Activated CD8-positive, alpha-beta memory T cell treated with anti-CD3 and anti-CD28 coated beads for 24 hours (primary cell): ENCODE data around the gene ERGIC3.

Source experiments
- DNase-seq: peaks from one replicate; pipeline ENCODE4 v3.0.0-alpha.2; 2020

The ERGIC3 gene

GRCh38 chr20:35563834-35564233 lies 22.0 kb downstream of the ERGIC3 start:
- DNase-seq: no peak

DNA sequence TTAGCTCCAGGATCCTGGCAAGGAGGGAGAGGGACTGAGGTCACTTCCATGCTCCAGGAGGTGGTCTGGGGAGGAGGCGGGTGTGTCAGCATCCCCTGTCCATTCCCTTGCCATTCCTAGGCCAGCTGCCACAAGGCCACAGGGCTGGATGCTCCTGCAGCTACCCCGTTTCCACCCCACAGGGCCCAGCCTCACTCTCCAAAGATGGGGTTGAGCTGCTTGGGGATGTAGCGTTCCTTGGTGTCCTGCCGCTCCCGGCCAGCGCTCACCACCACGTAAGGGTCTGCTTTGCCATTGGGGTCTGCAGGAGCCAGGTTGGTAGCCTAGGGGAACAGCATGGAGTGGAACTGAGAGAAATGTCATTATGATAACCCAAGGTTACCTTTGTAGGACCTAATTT lies 23.0 kb downstream of the ERGIC3 start:
- DNase-seq: no peak

DNA sequence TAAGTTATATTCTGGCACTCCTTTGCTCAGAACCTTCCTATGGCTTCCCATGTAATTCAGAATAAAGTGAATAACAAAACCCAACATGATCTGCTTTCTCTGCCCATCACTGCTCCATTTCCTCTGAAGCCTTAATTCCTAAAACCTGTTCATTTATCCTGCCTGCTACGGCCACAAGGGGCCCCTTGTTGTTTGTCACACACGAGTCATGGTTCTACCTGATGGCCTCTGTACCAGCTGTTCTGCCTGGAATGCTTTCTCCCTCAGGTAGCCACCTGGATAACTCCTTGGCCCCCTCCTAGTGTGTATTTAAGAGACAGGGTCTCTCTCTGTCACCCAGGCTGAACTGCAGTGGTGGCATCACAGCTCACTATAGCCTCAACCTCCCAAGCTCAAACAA lies 26.8 kb downstream of the ERGIC3 start:
- DNase-seq: no peak

- no peak for DNase-seq
Observed at GRCh38 chr20:35571555-35571954, 29.7 kb downstream of the ERGIC3 start.

DNA sequence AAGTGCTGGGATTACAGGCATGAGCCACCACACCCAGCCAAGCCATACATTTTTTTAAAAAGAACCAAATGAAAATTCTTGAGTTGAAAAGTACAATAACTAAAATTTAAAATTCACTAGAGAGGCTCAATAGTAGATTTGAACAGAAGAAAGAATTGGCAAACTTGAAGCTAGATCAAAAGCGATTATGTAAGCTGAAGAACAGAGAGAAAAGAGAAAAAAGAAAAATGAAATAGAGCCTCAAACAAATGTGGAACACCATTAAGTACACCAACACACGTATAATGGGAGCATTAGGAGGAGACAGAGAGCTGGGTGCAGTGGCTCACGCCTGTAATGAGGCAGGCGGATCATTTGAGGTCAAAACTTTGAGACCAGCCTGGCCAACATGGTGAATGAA lies 31.0 kb downstream of the ERGIC3 start:
- DNase-seq: no peak

DNA sequence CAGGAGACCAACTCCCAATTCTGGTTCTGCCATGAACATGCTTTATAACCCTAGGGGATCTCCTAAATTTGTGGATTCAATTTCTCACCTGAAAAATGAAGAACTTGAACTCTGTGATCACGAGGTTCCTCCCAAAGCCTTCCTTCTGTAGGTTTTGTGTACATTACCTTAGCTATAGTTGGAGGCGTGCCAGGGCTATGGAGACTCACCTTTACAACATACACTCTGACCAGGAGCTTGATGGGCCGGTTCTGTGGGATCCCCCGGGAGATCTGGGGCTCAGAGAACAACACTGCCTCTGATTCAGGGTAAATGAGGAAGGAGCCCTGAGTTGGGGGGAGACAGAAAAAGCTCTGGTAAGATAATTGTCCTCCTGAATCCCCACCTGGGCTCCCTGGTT lies 34.1 kb downstream of the ERGIC3 start:
- no peak for DNase-seq

- DNase-seq: no peak
Observed at GRCh38 chr20:35576816-35577215, 34.9 kb downstream of the ERGIC3 start.

DNA sequence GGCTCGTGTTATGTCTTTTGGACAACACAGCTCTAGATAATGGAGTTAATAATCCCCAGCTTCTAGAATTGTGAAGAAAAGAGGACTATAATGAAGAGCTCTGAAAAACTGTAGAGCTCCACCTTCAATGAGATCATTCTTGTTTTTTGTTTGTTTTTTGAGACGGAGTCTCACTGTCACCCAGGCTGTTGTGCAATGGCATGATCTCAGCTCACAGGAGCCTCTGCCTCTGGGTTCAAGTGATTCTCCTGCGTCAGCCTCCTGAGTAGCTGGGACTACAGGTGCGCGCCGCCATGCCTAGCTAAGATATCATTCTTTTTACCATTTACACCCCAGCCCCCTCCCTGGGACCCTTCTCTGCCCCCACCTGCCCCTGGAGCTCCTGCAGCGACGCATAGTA lies 36.6 kb downstream of the ERGIC3 start:
- DNase-seq: no peak

DNA sequence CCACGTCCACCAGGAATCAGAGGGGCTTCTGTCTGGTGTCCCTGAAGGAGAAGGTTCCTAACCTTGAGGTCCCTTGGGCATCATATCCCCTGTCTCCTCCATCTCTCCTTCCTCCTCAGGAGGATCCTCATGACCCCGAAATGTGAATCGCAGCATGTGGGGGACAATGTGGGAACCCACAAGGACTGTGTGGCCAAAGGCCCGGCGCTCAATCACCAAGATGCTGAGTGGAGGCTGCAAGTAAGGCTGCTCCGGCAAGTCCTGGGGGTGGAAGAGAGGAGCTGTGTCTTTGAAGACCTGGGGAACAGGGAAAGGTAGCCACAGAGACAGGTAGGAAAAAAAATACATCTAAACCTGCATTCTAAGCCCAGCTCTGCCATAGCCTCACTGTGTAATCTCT lies 37.3 kb downstream of the ERGIC3 start:
- no peak for DNase-seq

- no peak for DNase-seq
Observed at GRCh38 chr20:35582131-35582530, 40.3 kb downstream of the ERGIC3 start.

DNA sequence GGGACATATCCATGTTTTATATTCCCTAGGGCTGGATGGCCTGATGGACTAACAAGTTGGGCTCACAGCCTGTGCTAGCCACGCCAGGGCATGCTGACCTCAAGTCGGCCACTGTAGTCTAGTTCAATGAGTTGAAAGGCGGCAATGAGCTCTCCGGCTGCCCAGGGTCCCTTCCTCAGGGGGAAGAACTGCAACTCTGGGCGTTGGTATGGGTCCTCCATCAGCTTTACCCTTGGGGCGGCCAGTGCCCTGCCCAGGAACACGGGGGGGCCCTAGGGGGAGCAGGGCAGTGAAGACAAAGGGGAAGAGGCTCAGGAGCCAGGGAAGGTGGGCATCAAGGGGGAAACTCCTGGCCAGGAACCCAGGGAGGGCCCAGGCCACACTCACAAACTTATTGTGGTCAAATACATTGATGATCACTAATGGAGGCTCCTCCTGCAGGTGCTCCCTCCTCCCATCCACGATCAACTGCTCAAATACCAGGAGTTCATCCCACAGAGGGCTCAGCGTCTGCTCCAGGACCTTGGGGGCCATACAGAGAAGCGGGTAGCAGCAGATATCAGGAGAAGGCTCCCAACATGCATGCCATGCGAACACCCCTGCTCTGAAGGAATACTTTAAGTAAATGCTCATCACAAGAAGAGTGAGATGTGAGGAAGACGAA lies 41.0 kb downstream of the ERGIC3 start:
- no peak for DNase-seq

DNA sequence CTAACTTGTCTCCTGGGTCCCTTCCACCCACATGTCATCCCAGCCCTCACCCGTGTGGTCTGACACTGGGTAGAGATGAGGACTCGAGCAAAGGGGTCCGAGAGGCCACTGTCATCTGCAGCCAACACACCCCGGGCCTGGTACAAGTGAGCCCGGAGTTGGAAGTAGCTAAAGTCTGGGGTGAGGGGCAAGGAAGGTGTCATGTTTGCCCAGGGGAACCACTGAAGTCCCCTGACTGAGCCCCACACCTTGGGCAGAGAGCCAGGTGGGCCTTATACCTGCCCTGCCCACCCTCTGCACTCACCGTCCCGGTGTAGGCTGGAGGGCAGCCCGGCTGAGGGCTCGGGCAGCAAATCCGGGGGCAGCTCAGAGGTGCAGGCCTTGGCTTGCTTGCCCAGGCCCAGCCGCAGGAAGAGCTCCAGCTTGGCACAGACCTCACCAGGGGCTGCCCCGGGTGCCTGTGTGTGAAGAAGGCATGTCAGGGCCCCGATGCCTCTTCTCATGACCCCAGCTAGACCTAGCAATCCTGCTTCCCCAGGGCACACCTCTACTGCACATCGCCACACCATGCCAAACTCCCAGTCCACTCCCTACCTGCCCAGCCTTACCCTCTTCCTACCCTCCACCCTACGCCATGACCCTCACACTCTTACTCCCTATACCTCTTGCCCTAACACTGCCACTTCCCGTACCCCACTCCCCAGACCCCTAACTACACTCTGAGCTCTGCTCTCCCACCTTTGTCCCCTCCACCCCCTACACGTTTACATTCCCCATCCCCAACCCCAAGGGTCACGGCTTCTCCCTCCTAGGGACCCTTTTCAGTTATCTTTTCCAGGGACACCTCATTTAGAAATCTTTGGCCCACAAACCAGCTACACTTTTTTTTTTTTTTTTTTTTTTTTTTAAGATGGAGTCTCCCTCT lies 42.0 kb downstream of the ERGIC3 start:
- DNase-seq: no peak

- no peak for DNase-seq
Observed at GRCh38 chr20:35586751-35587425, 45.0 kb downstream of the ERGIC3 start.

- no peak for DNase-seq
Observed at GRCh38 chr20:35587436-35587835, 45.6 kb downstream of the ERGIC3 start.

DNA sequence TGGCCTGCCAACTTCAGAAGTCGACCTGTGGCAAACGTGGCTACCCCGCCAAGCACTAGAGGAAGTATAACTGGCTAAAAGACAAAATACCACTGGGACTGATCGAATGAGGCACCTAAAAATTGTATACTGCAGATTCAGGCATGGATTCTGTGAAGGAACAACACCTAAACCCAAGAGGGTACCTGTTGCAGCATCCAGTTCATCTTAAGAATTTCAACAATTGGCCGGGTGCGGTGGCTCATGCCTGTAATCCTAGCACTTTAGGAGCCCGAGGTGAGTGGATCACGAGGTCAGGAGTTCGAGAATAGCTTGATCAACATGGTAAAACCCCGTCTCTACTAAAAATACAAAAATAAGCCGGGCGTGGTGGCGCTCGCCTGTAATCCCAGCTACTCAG lies 46.5 kb downstream of the ERGIC3 start:
- DNase-seq: no peak

DNA sequence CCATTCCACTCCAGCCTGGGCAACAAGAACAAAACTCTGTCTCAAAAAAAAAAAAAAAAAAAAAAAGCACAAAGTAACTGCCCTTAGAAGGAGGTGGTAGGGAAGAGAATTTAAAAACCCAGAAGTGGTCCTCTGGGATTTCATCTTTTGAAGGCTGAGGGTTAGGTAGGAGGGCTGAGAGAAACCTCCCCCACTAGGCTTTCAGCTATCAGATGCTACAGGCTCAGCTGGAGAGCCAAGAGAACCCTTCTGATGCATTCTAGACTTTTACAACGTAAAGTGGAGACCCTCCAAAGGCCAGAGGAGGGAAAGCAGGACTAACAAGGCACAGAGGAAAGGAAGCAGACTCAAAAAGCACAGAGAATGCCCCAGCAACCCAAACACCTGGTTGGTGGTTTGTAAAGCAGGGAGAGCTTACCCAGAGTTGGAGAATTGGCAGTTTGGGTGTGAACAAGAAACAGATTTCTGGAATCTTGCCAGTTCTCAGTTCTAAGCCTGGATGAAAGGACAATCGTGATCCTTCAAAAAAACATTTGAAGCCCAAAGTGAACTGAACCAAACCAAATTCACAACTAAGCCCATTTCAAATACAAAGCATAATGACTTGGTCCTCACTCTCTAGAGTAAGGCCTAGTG lies 50.6 kb downstream of the ERGIC3 start:
- no peak for DNase-seq

DNA sequence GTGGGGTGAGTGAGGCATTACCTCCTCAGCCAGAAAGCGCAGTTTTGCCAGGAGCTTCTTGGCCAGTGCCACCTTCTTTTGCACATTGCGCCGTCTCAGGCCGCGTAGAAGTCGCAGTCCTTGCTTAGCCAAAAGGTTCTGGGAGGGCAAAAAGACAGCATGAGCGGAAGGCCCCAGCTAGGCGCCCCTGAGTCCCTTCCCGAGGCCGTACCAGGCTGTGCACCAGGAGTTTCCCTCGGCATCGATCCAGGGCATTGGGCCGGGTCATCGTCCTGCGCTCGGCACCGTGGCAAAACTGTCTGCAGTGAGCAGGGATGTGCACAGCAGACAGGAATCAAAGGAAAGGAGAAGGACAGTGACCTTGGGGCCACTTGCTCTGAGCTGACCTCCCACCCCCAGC lies 53.6 kb downstream of the ERGIC3 start:
- no peak for DNase-seq

DNA sequence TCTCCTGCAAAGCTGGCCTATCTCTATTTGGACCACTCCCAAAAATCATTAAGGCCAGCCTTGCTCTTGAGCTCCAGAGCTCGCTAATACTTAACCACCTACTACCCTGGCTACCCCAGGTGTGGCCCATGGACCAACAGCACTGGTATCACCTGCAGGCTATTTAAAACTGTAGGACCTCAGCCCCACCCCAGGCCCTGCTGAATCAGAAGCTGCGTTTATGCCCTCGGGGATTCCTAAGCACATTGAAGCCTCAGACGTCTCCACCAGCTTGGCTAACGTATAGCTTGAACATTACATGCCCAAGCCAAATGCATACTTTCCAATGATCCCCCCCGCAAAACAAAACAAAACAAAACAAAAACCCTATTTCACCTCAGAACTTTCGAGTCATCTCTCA lies 54.0 kb downstream of the ERGIC3 start:
- DNase-seq: no peak

DNA sequence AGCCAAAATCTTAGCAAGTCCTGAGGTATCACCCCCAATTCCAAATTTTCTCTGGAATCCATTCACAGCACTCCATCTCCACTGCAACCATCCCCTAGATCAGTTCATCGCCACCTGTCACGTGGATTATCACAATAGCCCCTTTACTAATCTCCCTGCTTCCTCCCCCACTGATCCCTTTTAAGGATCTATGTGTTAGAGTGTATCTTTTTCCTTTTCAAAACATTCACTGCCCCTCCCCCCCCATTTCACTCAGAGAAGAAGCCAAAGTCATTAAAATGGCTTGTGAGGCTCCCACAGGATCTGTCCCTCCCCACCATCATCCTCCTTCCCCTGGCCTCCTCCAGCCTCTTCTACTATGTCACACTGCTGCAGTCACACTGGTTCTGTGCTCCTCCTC lies 55.3 kb downstream of the ERGIC3 start:
- no peak for DNase-seq

- DNase-seq: no peak
Observed at GRCh38 chr20:35598476-35598875, 56.6 kb downstream of the ERGIC3 start.

DNA sequence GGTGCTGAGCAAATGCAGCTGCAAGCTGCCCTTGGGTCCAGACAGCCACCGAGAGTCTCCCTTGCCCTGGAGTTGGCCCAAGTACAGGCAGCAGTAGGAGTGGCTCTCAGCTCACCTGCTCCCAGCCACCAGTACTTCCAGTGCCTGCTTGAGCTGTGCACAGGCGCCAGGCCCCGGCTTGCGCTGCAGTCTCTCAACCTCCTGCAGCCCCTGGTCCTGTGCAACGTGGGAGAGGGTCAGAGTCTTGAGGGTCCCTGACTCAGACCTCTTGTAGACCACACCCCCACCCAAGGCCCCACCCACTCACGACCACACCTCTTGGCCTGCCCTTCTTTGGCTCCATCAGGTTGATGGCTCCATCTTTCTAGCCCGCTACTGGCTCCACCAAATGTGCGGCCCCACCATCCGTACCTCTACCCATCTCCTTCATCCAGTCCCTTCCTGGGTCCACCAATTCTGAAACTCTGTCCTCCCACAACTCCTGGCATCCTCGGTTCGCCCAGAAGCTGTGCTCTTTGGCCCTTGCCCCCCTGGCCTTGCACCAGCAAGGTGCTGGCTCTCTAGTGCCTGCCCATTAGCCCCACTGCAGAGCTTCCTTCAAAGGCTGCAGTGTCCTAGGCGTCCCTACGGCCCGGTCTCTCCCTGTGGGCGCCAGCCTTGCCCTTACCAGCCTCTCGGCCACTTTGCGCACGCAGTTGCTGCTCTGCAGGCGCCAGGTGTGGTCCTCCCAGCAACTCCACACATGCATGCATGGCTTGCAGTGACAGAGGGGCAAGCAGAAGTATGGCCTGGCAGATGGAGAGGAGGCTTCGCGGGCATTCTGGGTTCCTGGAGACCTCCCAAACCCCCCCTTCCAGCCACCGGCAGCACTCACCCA lies 57.3 kb downstream of the ERGIC3 start:
- DNase-seq: no peak

DNA sequence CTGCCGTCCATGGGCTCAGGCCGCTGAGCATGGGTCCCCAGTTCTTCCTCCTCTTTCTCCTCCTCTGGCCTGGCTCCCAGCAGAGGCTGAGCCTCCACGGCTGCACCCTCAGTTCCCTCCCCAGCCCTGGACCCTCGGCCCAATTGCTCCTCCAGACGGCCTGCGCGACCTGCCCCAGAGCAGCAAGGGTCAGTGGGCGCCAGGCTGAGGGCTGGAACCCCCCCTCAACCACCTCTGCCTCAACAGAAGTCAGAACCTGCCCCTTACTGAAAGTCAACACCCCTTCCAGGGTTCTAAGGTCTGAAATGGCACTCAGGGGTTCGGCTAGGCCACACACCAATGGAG lies 57.9 kb downstream of the ERGIC3 start:
- no peak for DNase-seq
